Measurements from ENCODE around the gene AATF.

Gene AATF

DNA sequence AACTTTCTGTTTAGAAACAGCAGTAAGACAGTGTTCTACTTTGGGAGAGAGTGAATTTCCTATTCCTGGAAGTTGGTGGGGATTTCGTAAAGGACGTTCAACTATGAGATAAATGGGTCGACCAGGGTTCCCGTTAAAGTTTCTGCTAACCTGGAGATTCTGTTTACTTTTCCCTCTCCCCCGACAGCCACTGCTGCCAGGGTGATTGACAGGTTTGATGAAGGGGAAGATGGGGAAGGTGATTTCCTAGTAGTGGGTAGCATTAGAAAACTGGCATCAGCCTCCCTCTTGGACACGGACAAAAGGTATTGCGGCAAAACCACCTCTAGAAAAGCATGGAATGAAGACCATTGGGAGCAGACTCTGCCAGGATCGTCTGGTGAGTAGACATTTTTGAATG, 1.3 kb downstream of the AATF start:
- ChIA-PET POLR2A (interaction anchor here (1.0 to 1.1 kb wide), 2 partner anchors 16 to 29 kb away, joined by 3 read pairs; no protein-coding TSS in a partner anchor), CTCF (interaction anchor here (1.0 to 1.7 kb wide), 4 partner anchors 97 to 342 kb away, joined by 3 to 4 read pairs (median 4); no protein-coding TSS in a partner anchor)
- TF ChIP-seq CTCF (IDR thresholded peaks at IDR 0.05; ENCODE audit: insufficient read depth, low read length, missing control alignments) = no peak
- no peak for DNase-seq (ENCODE audit: low read depth, low spot score)
- peak overlapping the region; percentile 90 for H3K4me3 ChIP-seq (ENCODE audit: low read depth, low read length)

DNA sequence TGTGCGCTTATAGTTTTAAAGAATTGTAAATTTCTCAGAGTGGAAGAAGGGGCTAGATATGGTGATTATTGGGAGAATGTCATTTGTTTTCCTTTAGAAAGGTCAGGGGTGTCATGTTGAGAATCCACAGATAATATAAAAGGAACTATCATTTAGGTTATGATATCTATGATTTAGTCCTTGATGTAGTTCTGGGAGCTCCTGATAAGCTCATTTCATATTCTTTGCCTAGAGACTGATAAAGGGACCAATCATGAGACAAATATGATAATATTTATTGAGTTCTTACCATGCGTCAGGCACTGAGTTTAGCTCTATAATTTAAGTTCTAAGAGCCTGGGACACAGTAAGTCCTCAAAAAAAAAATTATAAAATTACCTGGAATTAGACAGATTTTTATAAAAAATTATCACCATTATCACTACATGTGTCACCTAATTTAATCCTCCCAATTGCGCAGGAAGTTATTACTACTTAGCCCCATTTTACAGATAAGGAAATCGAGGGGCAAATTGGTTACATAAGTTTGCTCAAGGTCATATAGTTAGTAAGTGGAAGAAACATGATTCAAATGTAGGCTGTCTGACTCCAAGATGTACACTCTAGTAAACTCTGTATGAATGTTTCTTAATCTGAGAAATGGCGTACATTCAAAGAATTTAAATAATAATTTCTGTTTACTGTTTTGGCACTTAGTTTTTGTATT, 2.5 kb downstream of the AATF start:
- no peak overlapping the region for H3K4me3 ChIP-seq (ENCODE audit: low read depth, low read length)
- ChIA-PET CTCF (interaction anchor here (1.4 kb wide), 1 partner anchor 350 kb away, joined by 3 read pairs; the partner anchor contains the start of gene MRM1), POLR2A (no interaction called here)
- DNase-seq (ENCODE audit: low read depth, low spot score) = no peak
- TF ChIP-seq CTCF (IDR thresholded peaks at IDR 0.05; ENCODE audit: insufficient read depth, low read length, missing control alignments) = no peak

GRCh38 chr17:36971508-36971907, 22.8 kb downstream of the AATF start:
- POLR2A ChIA-PET = no interaction called here
- CTCF ChIA-PET = no interaction called here
- DNase-seq (ENCODE audit: low read depth, low spot score) = no peak
- TF ChIP-seq CTCF (IDR thresholded peaks at IDR 0.05; ENCODE audit: insufficient read depth, low read length, missing control alignments) = no peak
- no peak overlapping the region for H3K4me3 ChIP-seq (ENCODE audit: low read depth, low read length)

DNA sequence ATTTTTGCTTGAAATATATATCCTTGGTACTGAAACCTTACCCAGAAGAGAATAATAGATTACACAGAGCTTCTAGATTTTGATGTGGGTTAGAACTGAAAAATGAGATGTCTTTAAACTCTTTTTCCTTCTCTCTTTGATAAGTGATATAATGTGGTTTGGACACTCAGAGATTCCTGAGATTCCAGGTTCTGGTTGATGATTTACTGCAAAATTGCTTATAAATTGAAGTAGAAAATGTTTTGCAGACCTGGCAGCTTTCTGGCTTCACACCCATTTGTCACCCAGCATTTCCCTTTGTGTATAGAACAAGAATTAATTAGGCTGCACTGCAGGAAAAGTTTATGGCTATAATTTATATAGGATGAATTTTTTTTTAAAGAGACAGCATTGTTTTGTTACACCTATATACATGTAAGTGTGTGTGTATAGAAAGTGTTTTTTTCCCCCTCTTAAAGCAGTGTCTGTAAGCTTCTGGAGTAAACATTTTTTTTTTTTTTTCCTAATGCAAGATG, 23.5 kb downstream of the AATF start:
- POLR2A ChIA-PET = no interaction called here
- CTCF ChIA-PET = no interaction called here
- DNase-seq (ENCODE audit: low read depth, low spot score) = no peak
- no peak overlapping the region for H3K4me3 ChIP-seq (ENCODE audit: low read depth, low read length)
- no peak for TF ChIP-seq CTCF (IDR thresholded peaks at IDR 0.05; ENCODE audit: insufficient read depth, low read length, missing control alignments)

DNA sequence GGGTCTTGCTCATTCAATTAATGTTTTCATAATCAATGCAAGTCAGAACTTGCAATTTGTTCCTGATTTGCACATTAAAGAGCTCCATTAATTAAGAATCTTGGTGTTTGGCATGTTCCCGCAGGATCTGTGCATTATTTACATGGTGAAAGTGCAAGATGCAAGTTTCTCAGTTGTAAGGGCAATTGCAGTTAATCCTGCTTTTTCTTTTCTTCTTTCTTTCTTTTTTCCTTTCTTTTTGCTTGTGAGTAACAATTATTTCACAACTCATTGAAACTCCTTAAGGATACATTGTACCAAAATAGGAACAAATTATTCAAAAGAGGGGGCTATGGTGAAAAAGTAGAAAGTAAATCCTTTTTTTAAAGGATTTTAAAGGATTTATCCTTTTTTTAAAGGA, 24.2 kb downstream of the AATF start:
- DNase-seq (ENCODE audit: low read depth, low spot score) = no peak
- CTCF ChIA-PET = interaction anchor here (0.9 kb wide), 1 partner anchor 75 kb away, joined by 3 read pairs; no protein-coding TSS in a partner anchor
- POLR2A ChIA-PET = no interaction called here
- TF ChIP-seq CTCF (IDR thresholded peaks at IDR 0.05; ENCODE audit: insufficient read depth, low read length, missing control alignments) = no peak
- H3K4me3 ChIP-seq (ENCODE audit: low read depth, low read length) = no peak overlapping the region

GRCh38 chr17:36975922-36976515, 27.3 kb downstream of the AATF start:
- TF ChIP-seq CTCF (IDR thresholded peaks at IDR 0.05; ENCODE audit: insufficient read depth, low read length, missing control alignments) = no peak
- no peak overlapping the region for H3K4me3 ChIP-seq (ENCODE audit: low read depth, low read length)
- ChIA-PET POLR2A (no interaction called here), CTCF (interaction anchor here (0.7 kb wide), 1 partner anchor 38 kb away, joined by 3 read pairs; no protein-coding TSS in a partner anchor)
- no peak for DNase-seq (ENCODE audit: low read depth, low spot score)

Measured in AG04449 (cell line).